Cardiac fibroblast (primary cell): ENCODE data around the gene CEP57L1.
"Not testable (repeated sequence)": the region's sequence is repeated elsewhere in the genome, so short reads cannot be mapped to it uniquely, and the experiment has no call there.

Source experiments
- DNase-seq, 2 donors: peaks; one replicate each; pipeline versions ENCODE4 v3.0.0 to v3.0.0-alpha.2; 2010; ENCODE audit warnings: low read depth in 2 of 2
- H3K4me3 ChIP-seq, 2 donors: replicated peaks in 1 of 2; 1 replicate in 1 of 2; 2 replicates in 1 of 2; pipeline ENCODE4 v1.5.1; 2011; ENCODE audit warnings: low read depth in 2 of 2, low read length in 2 of 2, mild to moderate bottlenecking in 2 of 2, moderate library complexity in 1 of 2
- TF ChIP-seq, protein P1 (sequence below): IDR thresholded peaks from one replicate; pipeline ENCODE4 v1.5.1; 2011; ENCODE audit warnings: low read depth, mild to moderate bottlenecking, low read length, inconsistent platforms

Gene CEP57L1

DNA sequence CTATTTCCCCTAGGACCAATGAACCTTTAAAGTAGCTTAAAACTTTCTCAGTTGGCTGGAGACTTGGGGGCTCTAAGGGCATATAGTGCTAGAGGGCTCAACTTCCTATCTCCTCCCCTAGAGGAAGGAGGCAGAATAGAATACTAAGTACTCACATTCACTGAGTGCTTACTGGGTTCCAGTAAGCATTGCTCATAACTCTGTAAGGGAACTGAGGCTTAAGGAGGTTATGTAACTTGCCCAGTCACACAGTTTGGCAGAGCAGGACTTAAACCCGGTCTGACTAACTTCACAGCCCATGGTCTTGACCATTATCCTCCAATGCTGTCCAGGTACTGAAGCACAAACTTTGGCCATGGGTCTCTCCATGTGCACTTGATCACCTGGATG is 13.1 kb upstream of the CEP57L1 start:
- DNase-seq, result peak in 1 of 2 donors; percentile 87
- no peak overlapping the region for H3K4me3 ChIP-seq
- TF ChIP-seq, protein P1, sequence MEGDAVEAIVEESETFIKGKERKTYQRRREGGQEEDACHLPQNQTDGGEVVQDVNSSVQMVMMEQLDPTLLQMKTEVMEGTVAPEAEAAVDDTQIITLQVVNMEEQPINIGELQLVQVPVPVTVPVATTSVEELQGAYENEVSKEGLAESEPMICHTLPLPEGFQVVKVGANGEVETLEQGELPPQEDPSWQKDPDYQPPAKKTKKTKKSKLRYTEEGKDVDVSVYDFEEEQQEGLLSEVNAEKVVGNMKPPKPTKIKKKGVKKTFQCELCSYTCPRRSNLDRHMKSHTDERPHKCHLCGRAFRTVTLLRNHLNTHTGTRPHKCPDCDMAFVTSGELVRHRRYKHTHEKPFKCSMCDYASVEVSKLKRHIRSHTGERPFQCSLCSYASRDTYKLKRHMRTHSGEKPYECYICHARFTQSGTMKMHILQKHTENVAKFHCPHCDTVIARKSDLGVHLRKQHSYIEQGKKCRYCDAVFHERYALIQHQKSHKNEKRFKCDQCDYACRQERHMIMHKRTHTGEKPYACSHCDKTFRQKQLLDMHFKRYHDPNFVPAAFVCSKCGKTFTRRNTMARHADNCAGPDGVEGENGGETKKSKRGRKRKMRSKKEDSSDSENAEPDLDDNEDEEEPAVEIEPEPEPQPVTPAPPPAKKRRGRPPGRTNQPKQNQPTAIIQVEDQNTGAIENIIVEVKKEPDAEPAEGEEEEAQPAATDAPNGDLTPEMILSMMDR, result peak; percentile 33

DNA sequence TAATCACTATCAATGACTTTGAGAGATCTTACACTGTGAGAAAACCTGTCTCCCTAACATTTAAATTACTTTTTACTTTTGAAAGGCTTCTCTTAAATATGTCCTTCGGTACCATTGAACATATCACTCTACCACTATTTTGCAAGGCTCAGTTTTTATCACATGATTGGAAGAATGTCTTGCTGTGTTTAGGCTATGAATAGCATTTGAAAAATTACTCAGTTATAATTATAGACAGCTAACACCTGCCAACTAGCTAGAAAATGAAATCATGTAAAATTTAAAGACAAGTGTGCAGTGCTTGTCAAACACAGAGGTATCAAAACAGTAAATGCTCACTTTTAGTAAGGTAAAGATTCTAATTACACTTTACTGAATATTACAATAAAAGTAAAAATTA is 11.7 kb upstream of the CEP57L1 start:
- TF ChIP-seq, protein P1, result no peak
- no peak for DNase-seq
- H3K4me3 ChIP-seq, result no peak overlapping the region

DNA sequence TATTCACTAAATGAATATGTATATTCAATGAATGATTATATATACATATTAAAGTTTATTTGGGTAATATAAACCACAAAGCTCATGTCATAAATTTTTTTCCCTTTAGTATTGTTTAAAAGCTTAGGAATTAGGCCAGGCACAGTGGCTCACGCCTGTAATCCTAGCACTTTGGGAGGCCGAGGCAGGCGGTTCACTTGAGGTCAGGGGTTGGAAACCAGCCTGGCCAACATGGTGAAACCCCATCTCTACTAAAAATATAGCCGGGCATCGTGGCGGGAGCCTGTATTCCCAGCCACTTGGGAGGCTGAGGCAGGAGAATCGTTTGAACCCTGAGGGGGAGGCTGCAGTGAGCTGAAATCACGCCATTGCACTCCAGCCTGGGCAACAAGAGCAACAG is 11.2 kb upstream of the CEP57L1 start:
- not testable (repeated sequence) for DNase-seq, H3K4me3 ChIP-seq

DNA sequence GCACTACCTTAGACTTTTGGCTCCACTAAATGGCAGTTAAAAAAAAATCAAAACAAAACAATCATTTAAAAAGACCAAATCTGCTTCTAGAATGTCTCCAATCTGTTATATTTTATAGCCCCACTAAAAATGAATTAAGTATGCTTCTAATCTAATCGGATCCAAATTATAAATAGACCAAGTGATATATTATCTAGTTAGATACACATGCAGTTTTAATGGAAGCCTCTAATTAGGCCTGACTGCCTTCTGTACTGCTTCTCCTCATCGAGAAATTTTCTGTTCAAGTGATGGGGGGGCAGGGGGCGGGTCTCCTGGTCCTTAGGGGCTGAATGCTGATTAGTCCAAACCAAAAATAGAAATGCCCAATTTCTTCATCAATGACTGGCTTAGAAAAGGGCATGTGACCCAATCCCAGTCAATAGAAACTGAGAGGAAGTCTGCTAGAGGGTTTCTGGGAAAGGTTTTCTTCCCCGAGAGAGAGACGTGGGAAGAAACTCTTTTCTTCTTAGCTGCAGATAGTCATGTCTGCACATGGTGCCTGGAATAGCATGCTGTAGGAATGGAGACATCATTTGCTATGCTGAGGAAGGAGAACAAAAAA is 7.5 kb upstream of the CEP57L1 start:
- TF ChIP-seq, protein P1, result no peak
- H3K4me3 ChIP-seq, result no peak overlapping the region
- DNase-seq, result no peak

DNA sequence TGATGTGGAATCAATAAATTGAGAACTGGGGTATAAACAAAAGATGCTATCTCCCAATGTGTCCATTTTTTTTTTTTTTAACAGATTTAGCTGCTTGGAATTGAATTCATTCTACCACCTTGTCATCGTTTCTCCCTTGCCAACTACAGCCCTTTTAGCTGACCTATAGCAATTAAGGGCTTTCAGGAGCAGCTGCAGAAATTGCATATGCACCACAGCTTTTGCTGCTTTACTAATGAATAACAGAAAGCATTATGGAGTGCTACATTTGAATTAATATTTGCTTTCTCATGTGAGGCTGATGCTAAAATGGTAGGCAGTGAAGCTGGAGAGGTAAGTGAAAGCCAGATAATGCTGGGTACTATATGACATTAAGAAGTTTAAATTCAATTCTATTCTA is 6.3 kb upstream of the CEP57L1 start:
- no peak overlapping the region for H3K4me3 ChIP-seq
- TF ChIP-seq, protein P1, result no peak
- DNase-seq, result no peak

DNA sequence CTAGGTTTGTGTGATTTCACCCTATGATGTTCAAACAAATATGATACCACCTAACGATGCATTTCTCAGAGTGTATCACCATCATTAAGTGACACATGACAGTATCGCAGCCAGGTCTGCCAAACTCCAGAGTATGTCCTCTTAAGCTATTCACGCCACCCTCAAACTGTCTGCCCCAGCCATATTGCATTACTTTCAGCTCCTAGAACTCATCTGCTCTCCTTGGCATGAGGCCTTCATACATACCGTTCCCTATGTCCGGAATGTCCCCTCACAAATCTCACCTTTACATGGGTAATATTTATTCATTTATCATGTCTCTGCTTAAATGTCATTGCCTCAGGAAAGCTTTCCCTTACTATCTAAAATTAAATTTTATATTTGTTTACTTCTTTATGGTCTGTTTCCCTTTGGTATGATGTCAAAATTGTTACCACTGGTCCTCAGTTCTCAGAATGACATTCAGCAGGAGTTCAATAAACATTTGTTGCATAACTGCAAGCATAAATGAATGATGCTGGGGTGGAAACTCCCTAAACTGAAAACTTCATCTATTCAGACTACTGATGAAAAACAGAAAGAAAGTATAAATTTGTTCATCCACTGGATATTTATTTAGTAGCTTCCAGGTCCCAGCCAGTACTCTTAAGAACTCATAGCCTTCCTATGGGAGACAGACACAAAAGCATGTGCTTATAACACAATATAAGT is 3.8 kb upstream of the CEP57L1 start:
- H3K4me3 ChIP-seq, result no peak overlapping the region
- DNase-seq, result no peak
- TF ChIP-seq, protein P1, result no peak

DNA sequence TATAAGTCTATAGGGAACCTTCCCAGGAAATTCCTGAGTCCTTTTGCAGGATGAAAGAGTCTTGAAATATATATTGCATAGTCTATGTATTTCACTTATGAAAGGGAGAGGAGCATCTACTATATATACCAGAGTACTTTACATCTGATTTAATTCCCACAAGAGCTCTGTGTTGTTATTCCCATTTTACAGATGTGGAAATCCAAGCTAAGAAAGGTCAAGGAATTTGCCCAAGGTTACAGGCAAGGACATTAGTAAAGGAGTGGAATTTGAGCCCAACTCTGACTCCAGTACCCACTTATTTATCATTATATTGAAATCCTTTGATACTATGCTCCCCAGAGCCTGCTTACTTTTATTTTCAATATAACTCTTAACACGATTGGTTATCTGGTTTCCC is 3.2 kb upstream of the CEP57L1 start:
- H3K4me3 ChIP-seq, result peak overlapping the region in 1 of 2 donors; percentile 88
- TF ChIP-seq, protein P1, result no peak

More for the DNA sequence above, 3.2 kb upstream of the CEP57L1 start:
- no peak for DNase-seq
